GM12872 (cell line): ENCODE results near the gene DCBLD2.

Experiments
- CTCF ChIP-seq: IDR thresholded peaks from 3 replicates; pipeline ENCODE4 v1.5.1; 2011; ENCODE audit warnings: low read depth, mild to moderate bottlenecking, low read length, moderate library complexity; ENCODE audit not compliant: insufficient read depth

DCBLD2 gene

DNA sequence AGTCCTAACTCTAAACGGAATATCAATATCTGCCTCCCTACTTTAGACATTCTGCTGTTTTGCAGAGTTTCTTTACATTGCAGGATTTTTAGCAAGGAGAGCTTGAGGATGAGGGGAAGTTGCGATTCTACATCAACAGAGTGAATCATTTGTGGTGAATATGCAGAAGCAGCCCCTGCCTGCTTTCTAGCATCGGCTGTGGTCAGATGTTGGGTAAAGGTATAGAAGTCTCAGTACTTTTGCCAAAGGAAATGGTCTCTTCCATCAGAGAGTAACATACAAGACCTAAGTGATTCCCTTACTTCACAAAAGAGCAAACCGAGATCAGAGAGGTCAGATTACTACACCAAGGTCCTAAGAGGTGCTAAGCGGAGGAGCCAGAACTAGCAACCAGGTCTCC is 123.1 kb downstream of the DCBLD2 start:
- no peak for TF ChIP-seq CTCF

- TF ChIP-seq CTCF: no peak
Measured at GRCh38 chr3:98777801-98778220, 123.7 kb downstream of the DCBLD2 start.

- no peak for TF ChIP-seq CTCF
Measured at GRCh38 chr3:98777286-98777685, 124.2 kb downstream of the DCBLD2 start.

DNA sequence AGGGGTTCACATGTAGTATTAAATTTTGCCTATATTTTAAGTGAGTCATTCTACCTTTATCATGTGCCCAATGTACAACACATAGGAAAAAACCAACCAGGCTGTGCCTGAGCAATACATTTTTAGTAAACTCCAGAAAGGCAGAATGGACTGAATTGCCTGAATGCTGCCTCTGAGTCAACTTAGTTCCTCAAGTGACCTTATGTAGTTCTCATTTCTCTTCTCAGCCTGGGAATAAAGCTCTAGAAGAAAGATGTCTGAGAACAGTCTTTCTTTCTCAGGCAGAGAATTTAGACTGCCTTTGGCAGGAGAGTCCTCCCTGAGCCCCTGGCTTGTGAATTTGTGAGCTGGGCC is 125.4 kb downstream of the DCBLD2 start:
- no peak for TF ChIP-seq CTCF

DNA sequence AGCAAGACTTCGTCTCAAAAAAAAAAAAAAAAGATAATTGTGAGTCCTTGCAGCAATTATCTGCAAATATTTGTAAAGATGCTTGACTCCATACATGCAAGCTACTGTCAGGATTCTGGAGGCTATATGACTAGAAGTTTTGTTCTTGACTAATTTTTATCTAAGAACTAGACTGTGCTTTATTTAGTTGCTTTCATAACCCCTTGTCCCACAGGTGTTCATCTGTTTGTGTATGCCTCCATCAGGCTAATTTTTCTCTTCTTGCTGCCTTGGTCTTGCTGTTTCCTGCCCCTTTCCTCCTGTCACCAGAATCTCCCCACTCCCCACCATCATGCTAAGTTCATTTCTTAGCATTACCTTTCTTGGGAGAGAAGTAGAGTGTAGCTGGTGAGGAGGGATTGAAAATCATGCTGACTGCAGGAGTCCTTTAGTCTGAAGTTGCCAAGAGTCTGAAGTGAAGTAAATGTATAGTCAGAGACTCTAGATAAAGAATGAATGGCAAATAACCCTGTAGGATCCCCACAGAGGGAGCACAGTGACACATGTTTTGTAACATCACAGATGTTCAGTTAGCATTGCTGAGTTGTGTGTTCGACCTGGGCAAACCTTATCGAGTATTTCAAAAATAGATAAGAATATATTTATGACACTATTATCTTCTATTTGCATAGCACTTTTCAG is 125.9 kb downstream of the DCBLD2 start:
- no peak for TF ChIP-seq CTCF

- no peak for TF ChIP-seq CTCF
Measured at GRCh38 chr3:98772022-98772421, 129.5 kb downstream of the DCBLD2 start.

DNA sequence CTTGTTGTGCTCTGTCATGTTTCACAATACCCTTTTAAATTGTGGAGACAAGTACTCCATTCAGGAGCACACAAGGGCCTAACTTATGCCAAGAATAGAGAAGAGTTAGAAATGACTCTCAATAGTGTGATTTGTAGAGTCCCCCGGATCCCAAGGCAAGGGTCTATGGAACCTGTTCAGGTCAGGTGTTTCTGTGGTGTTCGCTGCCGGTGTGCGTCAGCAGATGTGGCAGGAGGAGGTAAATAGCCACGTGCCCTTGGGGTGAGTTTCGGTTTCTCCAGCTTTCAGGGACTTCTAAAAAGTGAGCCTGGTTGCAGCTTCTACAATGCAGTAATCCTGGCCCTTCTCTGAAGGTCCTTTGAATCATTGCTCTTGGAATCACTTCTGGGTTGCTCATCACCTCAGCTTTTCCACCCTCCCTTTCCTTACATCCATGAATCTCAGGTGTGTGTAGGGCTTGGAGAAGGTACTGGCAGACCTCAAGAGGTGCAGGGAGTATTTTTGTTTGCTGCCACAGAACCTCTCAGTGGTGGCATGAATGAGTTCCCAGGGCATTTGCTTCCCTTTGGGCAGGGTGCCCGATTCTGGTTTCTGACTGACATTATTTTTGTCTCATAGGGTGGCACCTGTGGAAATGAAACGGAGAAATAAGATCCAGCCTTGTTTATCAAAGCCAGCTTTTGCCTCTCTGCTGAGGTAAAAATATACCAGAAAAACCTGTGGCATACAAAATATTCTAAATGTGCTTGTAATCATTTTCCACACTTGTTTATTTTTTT is 131.0 kb downstream of the DCBLD2 start:
- no peak for TF ChIP-seq CTCF
